IPS-11a (cell line): Measurements from ENCODE around the gene MYH7.
"Not testable (repeated sequence)": the region's sequence is repeated elsewhere in the genome, so short reads cannot be mapped to it uniquely, and the experiment has no call there.

Experiments
- H3K4me3 ChIP-seq: one replicate; pipeline ENCODE4 v1.5.1; 2013; ENCODE audit warnings: low read depth, low read length, control low read depth

MYH7 gene

GRCh38 chr14:23431486-23431885, 4.0 kb downstream of the MYH7 start:
- H3K4me3 ChIP-seq = no peak overlapping the region

GRCh38 chr14:23430723-23431085, 4.8 kb downstream of the MYH7 start:
- H3K4me3 ChIP-seq = no peak overlapping the region

GRCh38 chr14:23430016-23430722, 5.3 kb downstream of the MYH7 start:
- no peak overlapping the region for H3K4me3 ChIP-seq

- no peak overlapping the region for H3K4me3 ChIP-seq
These were observed 6.6 kb downstream of the MYH7 start for GRCh38 chr14:23428686-23429495.

- H3K4me3 ChIP-seq = not testable (repeated sequence)
These were observed 9.7 kb downstream of the MYH7 start for GRCh38 chr14:23425798-23426197.

GRCh38 chr14:23425169-23425568, 10.3 kb downstream of the MYH7 start:
- no peak overlapping the region for H3K4me3 ChIP-seq

DNA sequence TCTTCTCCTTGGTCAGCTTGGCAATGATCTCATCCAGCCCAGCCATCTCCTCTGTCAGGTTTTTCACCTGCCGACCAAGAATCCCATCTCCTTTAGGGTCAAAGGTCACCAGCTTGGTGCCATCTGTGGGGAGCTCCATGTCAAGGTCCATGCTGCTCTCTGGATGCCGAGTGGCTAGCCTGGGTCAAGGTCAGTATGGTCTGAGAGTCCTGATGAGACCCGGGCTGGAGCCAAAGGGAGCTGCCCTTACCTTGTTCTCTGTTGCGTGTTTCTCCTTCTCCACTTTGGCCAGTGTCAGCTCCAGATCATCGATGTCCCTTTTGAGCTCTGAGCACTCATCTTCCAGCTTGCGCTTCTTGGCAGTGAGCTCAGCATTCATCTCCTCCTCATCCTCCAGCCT, 11.8 kb downstream of the MYH7 start:
- H3K4me3 ChIP-seq = no peak overlapping the region

GRCh38 chr14:23421594-23421993, 13.9 kb downstream of the MYH7 start:
- no peak overlapping the region for H3K4me3 ChIP-seq

GRCh38 chr14:23419646-23420045, 15.8 kb downstream of the MYH7 start:
- H3K4me3 ChIP-seq = not testable (repeated sequence)

GRCh38 chr14:23418021-23418420, 17.4 kb downstream of the MYH7 start:
- no peak overlapping the region for H3K4me3 ChIP-seq

DNA sequence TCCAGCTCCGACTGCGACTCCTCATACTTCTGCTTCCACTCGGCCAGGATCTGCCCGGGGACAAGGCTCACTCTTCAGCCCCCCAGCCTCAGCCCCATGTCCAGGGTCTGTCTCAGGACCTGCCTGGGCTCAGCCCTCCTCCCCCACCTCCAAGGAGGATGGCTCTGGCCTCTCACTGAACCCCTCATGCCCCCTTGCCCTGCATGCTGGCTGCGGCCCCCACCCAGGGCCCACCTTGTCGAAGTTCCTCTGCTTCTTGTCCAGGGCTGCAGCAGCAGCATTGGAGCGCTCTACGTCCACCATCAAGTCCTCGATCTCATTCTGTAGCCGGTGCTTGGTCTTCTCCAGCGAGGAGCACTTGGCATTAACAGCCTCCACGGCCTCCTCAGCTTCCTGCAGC, 18.2 kb downstream of the MYH7 start:
- H3K4me3 ChIP-seq = not testable (repeated sequence)

DNA sequence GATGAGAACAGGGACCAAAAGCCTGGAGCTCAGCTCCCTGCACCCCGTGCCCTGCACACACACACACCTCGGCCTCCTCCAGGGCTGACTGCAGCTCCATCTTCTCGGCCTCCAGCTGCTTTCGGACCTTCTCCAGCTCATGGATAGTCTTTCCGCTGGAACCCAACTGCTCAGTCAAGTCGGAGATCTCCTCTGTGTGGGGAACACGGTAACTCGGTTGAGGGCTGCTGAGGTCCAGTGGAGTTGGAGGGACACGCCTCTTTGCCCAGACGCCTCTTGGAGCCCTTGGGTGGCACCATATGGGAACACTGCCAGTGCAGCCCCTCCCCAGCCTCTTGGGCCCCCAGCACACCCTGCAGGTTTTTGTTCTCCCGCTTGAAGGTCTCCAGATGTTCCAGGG, 18.7 kb downstream of the MYH7 start:
- no peak overlapping the region for H3K4me3 ChIP-seq

DNA sequence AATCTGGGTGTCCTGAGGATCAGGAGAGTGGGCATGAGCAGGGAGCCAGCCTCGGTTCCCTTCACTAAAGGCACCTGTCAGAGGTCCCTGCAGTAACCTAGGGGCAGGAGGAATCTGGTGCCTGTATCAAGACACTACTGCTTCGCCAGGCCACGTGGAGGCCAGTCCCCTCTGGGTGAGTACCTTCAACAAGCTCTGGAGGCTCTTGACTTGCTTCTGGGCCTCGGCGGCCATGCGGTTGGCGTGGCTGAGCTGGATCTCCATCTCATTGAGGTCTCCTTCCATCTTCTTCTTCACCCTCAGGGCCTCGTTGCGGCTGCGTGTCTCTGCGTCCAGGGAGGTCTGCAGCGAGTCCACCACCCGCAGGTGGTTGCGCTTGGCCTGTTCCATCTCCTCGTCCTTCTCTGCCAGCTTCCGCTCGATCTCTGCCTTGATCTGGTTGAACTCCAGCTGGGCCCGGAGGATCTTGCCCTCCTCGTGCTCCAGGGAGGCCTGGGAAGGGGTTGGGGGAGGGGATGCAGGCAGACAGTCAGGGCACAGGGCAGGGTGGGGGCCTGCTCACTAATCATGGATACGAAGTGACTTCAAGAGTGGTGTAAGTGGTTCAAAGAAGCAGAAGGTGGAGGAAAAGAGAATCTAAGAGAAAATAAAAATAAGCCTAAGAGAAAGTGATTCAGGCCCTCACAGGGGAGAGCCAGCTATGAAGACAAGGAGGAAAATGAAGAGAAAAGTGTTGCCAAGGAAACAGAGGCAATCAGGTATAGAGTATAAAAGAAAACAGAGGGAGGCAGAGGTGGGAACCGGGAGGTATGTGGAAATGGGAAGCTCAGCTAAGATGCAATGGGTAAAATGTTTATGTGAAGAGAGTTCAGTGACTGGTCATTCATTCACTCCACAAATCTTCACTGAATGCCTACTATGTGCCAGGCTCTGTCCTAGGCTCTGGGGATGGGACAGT, 19.4 kb downstream of the MYH7 start:
- no peak overlapping the region for H3K4me3 ChIP-seq

DNA sequence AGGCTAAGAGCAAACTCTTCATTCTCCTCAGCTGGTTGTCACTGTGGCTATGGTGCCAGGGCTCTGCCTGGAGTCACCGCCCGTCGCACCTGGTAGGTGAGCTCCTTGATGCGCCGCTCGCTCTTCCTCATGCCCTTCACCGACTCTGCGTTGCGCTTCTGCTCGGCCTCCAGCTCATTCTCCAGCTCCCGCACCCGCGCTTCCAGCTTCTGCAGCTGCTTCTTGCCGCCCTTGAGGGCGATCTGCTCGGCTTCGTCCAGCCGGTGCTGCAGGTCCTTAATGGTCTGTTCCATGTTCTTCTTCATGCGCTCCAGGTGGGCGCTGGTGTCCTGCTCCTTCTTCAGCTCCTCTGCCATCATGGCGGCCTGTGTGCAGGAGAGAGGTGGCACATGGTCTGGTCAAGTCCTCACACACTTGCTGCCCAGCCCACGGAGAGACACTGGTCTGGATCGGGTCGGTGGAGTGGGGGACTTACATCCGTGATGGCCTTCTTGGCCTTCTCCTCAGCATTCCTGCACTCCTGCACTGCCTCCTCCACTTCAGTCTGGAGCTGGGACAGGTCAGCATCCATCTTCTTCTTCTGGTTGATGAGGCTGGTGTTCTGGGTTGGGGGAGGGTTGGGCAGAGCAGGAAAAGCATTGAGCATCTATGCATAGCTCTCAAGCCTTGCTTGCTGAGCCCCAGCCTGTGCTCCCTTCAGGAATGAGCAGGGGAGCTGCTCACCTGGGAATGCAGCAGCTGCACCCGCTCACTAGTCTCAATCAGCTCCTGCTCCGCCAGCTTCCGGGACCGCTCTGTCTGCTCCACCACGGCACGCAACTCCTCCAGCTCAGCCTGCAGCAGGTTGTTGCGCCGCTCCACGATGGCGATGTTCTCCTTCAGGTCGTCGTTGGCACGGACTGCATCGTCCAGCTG, 20.3 kb downstream of the MYH7 start:
- no peak overlapping the region for H3K4me3 ChIP-seq

DNA sequence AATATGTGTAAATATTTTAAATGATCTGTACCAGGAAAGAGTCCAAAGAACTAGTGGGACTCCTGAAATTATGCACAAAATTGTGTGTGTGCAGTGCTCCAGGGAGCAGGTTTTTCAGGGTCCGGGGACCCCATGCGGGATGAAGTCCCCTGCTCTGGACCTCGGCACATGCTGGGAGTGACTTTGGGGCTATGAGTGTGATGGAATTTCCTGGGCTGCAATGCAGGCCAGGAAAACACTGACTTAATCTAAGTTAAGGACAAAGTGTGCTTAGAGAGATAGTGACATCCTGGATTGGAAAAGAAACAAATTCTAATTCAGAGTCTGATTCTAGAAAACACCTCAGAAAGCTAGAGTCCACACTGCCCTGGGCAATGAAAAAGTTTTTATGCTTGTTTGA, 21.2 kb downstream of the MYH7 start:
- no peak overlapping the region for H3K4me3 ChIP-seq

GRCh38 chr14:23413681-23414080, 21.8 kb downstream of the MYH7 start:
- no peak overlapping the region for H3K4me3 ChIP-seq

GRCh38 chr14:23411563-23412525, 23.6 kb downstream of the MYH7 start:
- H3K4me3 ChIP-seq = no peak overlapping the region

DNA sequence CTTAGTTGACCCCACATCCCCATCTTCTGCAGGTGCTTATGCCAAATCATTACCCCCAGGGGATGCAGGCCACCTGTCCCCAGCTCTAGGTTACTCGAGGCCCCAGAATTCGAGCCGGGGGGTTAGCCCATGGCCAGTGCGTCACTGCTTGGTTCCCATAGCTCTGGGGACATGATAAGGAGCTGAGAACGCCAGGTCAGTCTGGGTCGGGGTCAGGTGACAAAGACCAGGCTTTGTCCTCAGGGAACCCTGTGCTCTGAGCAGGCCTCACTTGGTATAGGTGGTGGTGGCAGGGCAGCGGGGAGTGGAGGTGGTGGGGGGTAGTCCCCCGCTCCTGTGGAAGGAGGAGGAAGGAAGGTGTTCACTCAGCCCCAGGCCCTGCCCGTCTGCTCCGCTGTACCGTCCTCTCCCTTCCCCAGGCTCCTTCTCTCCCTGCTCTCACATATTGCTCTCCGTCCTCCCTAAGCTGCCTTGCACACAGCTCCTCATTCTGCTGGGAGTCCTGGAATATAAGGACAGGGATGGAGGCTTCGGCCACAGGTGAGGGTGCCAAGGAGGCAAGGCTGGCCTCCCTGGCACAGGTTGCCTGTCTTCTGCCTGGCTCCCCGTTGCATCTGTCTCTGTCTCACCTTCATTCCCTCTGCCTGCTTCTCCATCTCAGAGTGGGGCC, 25.4 kb downstream of the MYH7 start:
- no peak overlapping the region for H3K4me3 ChIP-seq

DNA sequence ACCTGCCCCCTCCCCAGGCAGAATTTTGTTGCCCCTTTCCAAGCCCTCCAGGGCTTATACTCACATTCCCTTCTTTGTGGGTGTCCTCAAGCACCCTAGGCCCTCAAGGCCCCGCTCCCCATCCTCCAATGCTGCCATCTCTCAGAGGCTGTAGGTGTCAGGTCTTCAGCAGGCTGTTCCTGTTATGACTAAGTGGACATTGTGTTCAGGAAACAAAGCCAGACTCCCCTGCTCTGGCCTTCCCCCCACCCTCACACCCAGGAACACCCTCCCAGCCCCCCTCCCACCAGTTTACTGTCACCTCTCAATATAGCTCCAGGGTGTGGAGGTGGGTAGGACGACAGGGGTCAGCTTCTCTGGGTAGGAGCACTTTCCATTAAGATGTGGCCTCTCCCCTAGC, 26.0 kb downstream of the MYH7 start:
- H3K4me3 ChIP-seq = no peak overlapping the region
